Adrenal gland (tissue), 5 donors: Measurements from ENCODE around the gene GRID1.

Source experiments
- POLR2A ChIP-seq, 2 donors: fragments of 450-650 bp; IDR thresholded peaks; one replicate each; pipeline ENCODE4 v1.6.1; 2017; ENCODE audit warnings: antibody characterized with exemption in 2 of 2, mild to moderate bottlenecking in 2 of 2, moderate library complexity in 1 of 2
- TF ChIP-seq, protein P1 (sequence below), 6 experiments: fragments of 450-650 bp in 4 of 6; fragments of 200-600 bp in 2 of 6; sonication (generic) in 1 of 6; IDR thresholded peaks; 1 replicate in 5 of 6; 2 replicates in 1 of 6; pipeline versions ENCODE4 v1.5.1 to v1.8.0; 2016 to 2021; ENCODE audit warnings: antibody characterized with exemption in 6 of 6, mild to moderate bottlenecking in 2 of 6, moderate library complexity in 1 of 6
- donor health status: DM: no; HTN: no; CAD: no.

DNA sequence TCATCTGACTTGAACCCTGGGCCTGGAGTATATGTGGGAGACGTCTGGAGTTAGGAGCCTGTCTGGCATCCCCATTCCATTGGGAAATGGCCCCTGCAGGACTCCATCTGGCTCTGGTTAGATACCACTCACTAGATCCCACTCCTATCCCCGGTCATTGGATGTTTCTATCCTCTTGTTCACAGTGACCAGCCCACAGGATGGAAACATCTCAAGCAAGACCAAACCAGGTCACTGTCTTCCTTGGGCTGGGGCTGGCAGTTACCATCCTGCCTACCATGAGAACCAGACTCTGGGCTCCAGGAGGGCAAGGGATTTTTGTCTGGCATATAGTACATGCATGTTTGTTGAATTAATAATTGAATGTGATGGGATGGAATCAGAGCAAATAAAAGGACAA is 415.7 kb downstream of the GRID1 start:
- TF ChIP-seq POLR2A (IDR thresholded peaks at IDR 0.05), result no peak
- TF ChIP-seq, protein P1, sequence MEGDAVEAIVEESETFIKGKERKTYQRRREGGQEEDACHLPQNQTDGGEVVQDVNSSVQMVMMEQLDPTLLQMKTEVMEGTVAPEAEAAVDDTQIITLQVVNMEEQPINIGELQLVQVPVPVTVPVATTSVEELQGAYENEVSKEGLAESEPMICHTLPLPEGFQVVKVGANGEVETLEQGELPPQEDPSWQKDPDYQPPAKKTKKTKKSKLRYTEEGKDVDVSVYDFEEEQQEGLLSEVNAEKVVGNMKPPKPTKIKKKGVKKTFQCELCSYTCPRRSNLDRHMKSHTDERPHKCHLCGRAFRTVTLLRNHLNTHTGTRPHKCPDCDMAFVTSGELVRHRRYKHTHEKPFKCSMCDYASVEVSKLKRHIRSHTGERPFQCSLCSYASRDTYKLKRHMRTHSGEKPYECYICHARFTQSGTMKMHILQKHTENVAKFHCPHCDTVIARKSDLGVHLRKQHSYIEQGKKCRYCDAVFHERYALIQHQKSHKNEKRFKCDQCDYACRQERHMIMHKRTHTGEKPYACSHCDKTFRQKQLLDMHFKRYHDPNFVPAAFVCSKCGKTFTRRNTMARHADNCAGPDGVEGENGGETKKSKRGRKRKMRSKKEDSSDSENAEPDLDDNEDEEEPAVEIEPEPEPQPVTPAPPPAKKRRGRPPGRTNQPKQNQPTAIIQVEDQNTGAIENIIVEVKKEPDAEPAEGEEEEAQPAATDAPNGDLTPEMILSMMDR (IDR thresholded peaks at IDR 0.05), result no peak
